HG03565 (cell line): Measurements from ENCODE around the gene FARS2.

Experiments used
- ATAC-seq: cut with Tn5 transposase; IDR thresholded peaks from one replicate; pipeline ENCODE4 v1.9.1; 2021; ENCODE audit warnings: mild to moderate bottlenecking, moderate library complexity; ENCODE audit not compliant: unreplicated experiment

FARS2 gene

GRCh38 chr6:5285081-5285480 is 23.8 kb downstream of the FARS2 start:
- no peak for ATAC-seq

GRCh38 chr6:5285526-5285925 is 24.2 kb downstream of the FARS2 start:
- no peak for ATAC-seq

GRCh38 chr6:5286780-5287179 is 25.5 kb downstream of the FARS2 start:
- ATAC-seq, result no peak

- no peak for ATAC-seq
Observed at GRCh38 chr6:5287205-5287965, 26.1 kb downstream of the FARS2 start.

GRCh38 chr6:5287966-5288297 is 26.6 kb downstream of the FARS2 start:
- no peak for ATAC-seq

GRCh38 chr6:5290097-5290496 is 28.8 kb downstream of the FARS2 start:
- no peak for ATAC-seq

GRCh38 chr6:5290500-5290899 is 29.2 kb downstream of the FARS2 start:
- ATAC-seq, result no peak

GRCh38 chr6:5292154-5292553 is 30.8 kb downstream of the FARS2 start:
- no peak for ATAC-seq

GRCh38 chr6:5293692-5294091 is 32.4 kb downstream of the FARS2 start:
- no peak for ATAC-seq

GRCh38 chr6:5294392-5295211 is 33.3 kb downstream of the FARS2 start:
- ATAC-seq, result no peak

- no peak for ATAC-seq
Observed at GRCh38 chr6:5295623-5296022, 34.3 kb downstream of the FARS2 start.

- ATAC-seq, result no peak
Observed at GRCh38 chr6:5300206-5300764, 39.0 kb downstream of the FARS2 start.

GRCh38 chr6:5302220-5302946 is 41.1 kb downstream of the FARS2 start:
- ATAC-seq, result peak; percentile 69

GRCh38 chr6:5302995-5303622 is 41.8 kb downstream of the FARS2 start:
- ATAC-seq, result peak; percentile 55

- no peak for ATAC-seq
Observed at GRCh38 chr6:5303682-5304081, 42.4 kb downstream of the FARS2 start.

GRCh38 chr6:5305968-5306626 is 44.8 kb downstream of the FARS2 start:
- ATAC-seq, result no peak

- no peak for ATAC-seq
Observed at GRCh38 chr6:5307058-5307457, 45.7 kb downstream of the FARS2 start.

GRCh38 chr6:5308066-5308465 is 46.8 kb downstream of the FARS2 start:
- ATAC-seq, result no peak

- no peak for ATAC-seq
Observed at GRCh38 chr6:5314191-5314865, 53.0 kb downstream of the FARS2 start.

- no peak for ATAC-seq
Observed at GRCh38 chr6:5315881-5316280, 54.6 kb downstream of the FARS2 start.
